OCI-LY7 (cell line): Measurements from ENCODE around the gene AP3B2. TPM values are rescaled to one million over a fixed set of nuclear protein-coding genes. Genes with fewer than 3 reads are reported as not detected.

Experiments
- BruUV-seq: library from RNA; stranded (reverse); fragments of 400-500 nt; replicated peaks from 2 replicates; lab custom pipeline; 2021; lab: Mats Ljungman, UMichigan
- CTCF ChIA-PET: fragments of 300-600 bp; sonication (Branson Sonifier 250); formaldehyde crosslinking; loops from one replicate; lab custom pipeline; 2022; ENCODE audit warnings: antibody characterized with exemption; ENCODE audit not compliant: unreplicated experiment; lab: Charles Lee
- POLR2A ChIA-PET: fragments of 300-600 bp; sonication (Branson Sonifier 250); formaldehyde crosslinking; loops from one replicate; lab custom pipeline; 2022; ENCODE audit warnings: antibody characterized with exemption; lab: Charles Lee
- DNase-seq: peaks from one replicate; pipeline ENCODE4 v3.0.0-alpha.2; 2015; ENCODE audit warnings: low spot score
- H2AFZ ChIP-seq: fragments of 200-600 bp; sonication (generic), shearing (Covaris generic); 2 replicates; pipeline ENCODE4 v1.6.1; 2014; ENCODE audit warnings: mild to moderate bottlenecking, antibody characterized with exemption, low read length, moderate library complexity
- H3K27ac ChIP-seq: fragments of 200-600 bp; sonication (generic); 2 replicates; pipeline ENCODE4 v1.5.1; 2014; ENCODE audit warnings: mixed run types, low read depth, mild to moderate bottlenecking, moderate library complexity, low read length, inconsistent platforms; ENCODE audit not compliant: poor library complexity, severe bottlenecking
- H3K36me3 ChIP-seq: fragments of 200-600 bp; sonication (generic); 2 replicates; pipeline ENCODE4 v1.6.1; 2014; ENCODE audit warnings: mild to moderate bottlenecking, antibody characterized with exemption, low read length, moderate library complexity, mixed read lengths; ENCODE audit not compliant: insufficient read depth
- H3K4me1 ChIP-seq: fragments of 200-600 bp; sonication (generic); 2 replicates; pipeline ENCODE4 v1.5.1; 2014; ENCODE audit warnings: mild to moderate bottlenecking, low read length; ENCODE audit not compliant: insufficient read depth, poor library complexity, severe bottlenecking
- H3K4me2 ChIP-seq: fragments of 200-600 bp; sonication (generic); 2 replicates; pipeline ENCODE4 v1.6.1; 2014; ENCODE audit warnings: mild to moderate bottlenecking, low read length
- H3K4me3 ChIP-seq: fragments of 200-600 bp; sonication (generic); 2 replicates; pipeline ENCODE4 v1.5.1; 2014; ENCODE audit warnings: mild to moderate bottlenecking, low read depth, low read length; ENCODE audit not compliant: poor library complexity, severe bottlenecking
- H3K79me2 ChIP-seq: fragments of 200-600 bp; sonication (generic); 2 replicates; pipeline ENCODE4 v1.6.1; 2016; ENCODE audit warnings: low read depth, mild to moderate bottlenecking, low read length, moderate library complexity, mixed read lengths; ENCODE audit not compliant: insufficient read depth
- H3K9me2 ChIP-seq: fragments of 200-600 bp; sonication (generic); 2 replicates; pipeline ENCODE4 v1.6.1; 2016; ENCODE audit warnings: mild to moderate bottlenecking, low read length, mixed read lengths; ENCODE audit not compliant: insufficient read depth
- H3K9me3 ChIP-seq: fragments of 200-600 bp; sonication (generic); 2 replicates; pipeline ENCODE4 v1.6.1; 2014; ENCODE audit warnings: mild to moderate bottlenecking, mixed run types, low read length, mixed read lengths
- H4K20me1 ChIP-seq: fragments of 200-600 bp; sonication (generic); 2 replicates; pipeline ENCODE4 v1.6.1; 2014; ENCODE audit warnings: mild to moderate bottlenecking, antibody characterized with exemption, low read length, moderate library complexity, mixed read lengths; ENCODE audit not compliant: insufficient read depth
- CTCF ChIP-seq: fragments of 200-600 bp; sonication (generic); conservative IDR thresholded peaks from 2 replicates; pipeline ENCODE4 v1.5.1; 2014; ENCODE audit warnings: mild to moderate bottlenecking, antibody characterized with exemption, low read length, moderate library complexity, mixed read lengths
- EZH2phosphoT487 ChIP-seq: fragments of 200-600 bp; sonication (generic); IDR thresholded peaks from 2 replicates; pipeline ENCODE4 v1.6.1; 2018; ENCODE audit warnings: low read depth, borderline replicate concordance, mild to moderate bottlenecking, mixed run types, antibody characterized with exemption, low read length, moderate library complexity, mixed read lengths
- intact Hi-C: fragments of 100-400 bp; cut with micrococcal nuclease; formaldehyde crosslinking; loops from one replicate; pipeline ENCODE4 v1.10.0; 2022; ENCODE audit not compliant: unreplicated experiment
- total RNA-seq, 2 experiments: library from RNA; depleted of rRNA in 1 of 2; stranded (reverse); fragments of >200 nt in 1 of 2; shearing (Covaris generic) in 1 of 2; gene quantifications; 2 replicates each; pipeline ENCODE4 v1.2.3, GENCODE V29; 2014 to 2022

Gene AP3B2
- total RNA-seq, 2 experiments from 2014 or later: 0.13 TPM; not detected in 1

- H3K79me2 ChIP-seq: no peaks in the 10 kb centered on the region
- no peaks in the 10 kb centered on the region for H3K9me2 ChIP-seq
- no TSS peak for BruUV-seq
- intact Hi-C loops: no loop called here
- peaks cover 8% of the 10 kb centered on the region for H3K4me1 ChIP-seq
- H3K9me3 ChIP-seq: no peaks in the 10 kb centered on the region
- no peak for DNase-seq
- no peak overlapping the region for H3K27ac ChIP-seq
- no peak overlapping the region for H3K4me3 ChIP-seq
- no peaks in the 10 kb centered on the region for H3K36me3 ChIP-seq
- TF ChIP-seq EZH2phosphoT487 (no peak), CTCF (no peak)
- H2AFZ ChIP-seq: no peak overlapping the region
- ChIA-PET CTCF (no interaction called here), POLR2A (no interaction called here)
- H4K20me1 ChIP-seq: no peaks in the 10 kb centered on the region
- no peak overlapping the region for H3K4me2 ChIP-seq
Measured at GRCh38 chr15:82692171-82692570, 17.5 kb downstream of the AP3B2 start.

- Histone ChIP-seq H3K36me3 (no peaks in the 10 kb centered on the region), H3K9me3 (no peaks in the 10 kb centered on the region), H3K4me2 (no peak overlapping the region), H2AFZ (no peak overlapping the region), H4K20me1 (no peaks in the 10 kb centered on the region), H3K4me3 (no peak overlapping the region), H3K79me2 (no peaks in the 10 kb centered on the region), H3K9me2 (no peaks in the 10 kb centered on the region), H3K4me1 (peaks cover 8% of the 10 kb centered on the region), H3K27ac (no peak overlapping the region)
- TF ChIP-seq EZH2phosphoT487 (no peak), CTCF (no peak)
- BruUV-seq: no TSS peak
- intact Hi-C loops: no loop called here
- DNase-seq: no peak
- ChIA-PET CTCF (no interaction called here), POLR2A (no interaction called here)
Measured at GRCh38 chr15:82689147-82689546, 20.5 kb downstream of the AP3B2 start.

GRCh38 chr15:82688691-82689090 lies 21.0 kb downstream of the AP3B2 start:
- Histone ChIP-seq H3K27ac (no peak overlapping the region), H3K9me3 (no peaks in the 10 kb centered on the region), H4K20me1 (no peaks in the 10 kb centered on the region), H2AFZ (no peak overlapping the region), H3K9me2 (no peaks in the 10 kb centered on the region), H3K4me2 (no peak overlapping the region), H3K36me3 (no peaks in the 10 kb centered on the region), H3K79me2 (no peaks in the 10 kb centered on the region), H3K4me3 (no peak overlapping the region), H3K4me1 (peaks cover 8% of the 10 kb centered on the region)
- CTCF ChIA-PET: no interaction called here
- TF ChIP-seq EZH2phosphoT487 (no peak), CTCF (no peak)
- BruUV-seq: no TSS peak
- no peak for DNase-seq
- POLR2A ChIA-PET: interaction anchor here (0.6 kb wide), 1 partner anchor 55 kb away, joined by 3 read pairs; no protein-coding TSS in a partner anchor
- intact Hi-C loops: no loop called here
